Keratinocyte (primary cell): ENCODE results near the gene FAM25C. TPM values are rescaled to one million over a fixed set of nuclear protein-coding genes. Genes with fewer than 3 reads are reported as not detected.
"Not testable (repeated sequence)": the region's sequence is repeated elsewhere in the genome, so short reads cannot be mapped to it uniquely, and the experiment has no call there.

Source experiments
- DNase-seq: peaks from one replicate; pipeline ENCODE4 v3.0.0-alpha.2; 2011; ENCODE audit warnings: low read depth, missing footprints, low spot score
- FAIRE-seq: peaks from 2 replicates; lab custom pipeline; 2011; peaks lifted over from hg19 to GRCh38; lab: Jason Lieb, UNC
- H2AFZ ChIP-seq: 2 replicates; pipeline ENCODE4 v1.6.0; 2012; ENCODE audit warnings: low read length, control low read depth, inconsistent platforms; ENCODE audit not compliant: control insufficient read depth
- H3K27ac ChIP-seq: 2 replicates; pipeline ENCODE4 v1.5.1; 2011; ENCODE audit warnings: low read length; ENCODE audit not compliant: control insufficient read depth, insufficient read depth
- H3K27me3 ChIP-seq: 3 replicates; pipeline ENCODE4 v1.6.0; 2011; ENCODE audit warnings: low read length; ENCODE audit not compliant: control insufficient read depth, insufficient read depth; ENCODE audit errors: extremely low read depth
- H3K36me3 ChIP-seq, 2 experiments: 2 replicates in 1 of 2; 3 replicates in 1 of 2; pipeline ENCODE4 v1.5.1; 2011; ENCODE audit warnings: low read length in 2 of 2, mild to moderate bottlenecking in 1 of 2; ENCODE audit not compliant: control insufficient read depth in 2 of 2, insufficient read depth in 2 of 2; ENCODE audit errors: extremely low read depth in 1 of 2
- H3K4me1 ChIP-seq: 3 replicates; pipeline ENCODE4 v1.5.1; 2011; ENCODE audit warnings: low read length; ENCODE audit not compliant: control insufficient read depth, insufficient read depth; ENCODE audit errors: extremely low read depth
- H3K4me2 ChIP-seq: 3 replicates; pipeline ENCODE4 v1.6.0; 2011; ENCODE audit warnings: low read depth, low read length; ENCODE audit not compliant: control insufficient read depth, insufficient read depth; ENCODE audit errors: extremely low read depth
- H3K4me3 ChIP-seq, 3 experiments: fragments of 200-600 bp in 1 of 3; sonication (generic) in 1 of 3; 2 replicates in 2 of 3; 3 replicates in 1 of 3; pipeline ENCODE4 v1.5.1; 2011 to 2016; ENCODE audit warnings: low read length in 3 of 3, mild to moderate bottlenecking in 3 of 3, control low read depth in 2 of 3, inconsistent platforms in 1 of 3, low read depth in 1 of 3, mixed read lengths in 1 of 3, mixed run types in 1 of 3, moderate library complexity in 1 of 3; ENCODE audit not compliant: control insufficient read depth in 2 of 3, insufficient read depth in 2 of 3; ENCODE audit errors: extremely low read depth in 1 of 3
- H3K79me2 ChIP-seq: 2 replicates; pipeline ENCODE4 v1.6.0; 2012; ENCODE audit warnings: low read length; ENCODE audit not compliant: control insufficient read depth, insufficient read depth
- H3K9ac ChIP-seq: 3 replicates; pipeline ENCODE4 v1.6.0; 2011; ENCODE audit warnings: low read length; ENCODE audit not compliant: control insufficient read depth, insufficient read depth; ENCODE audit errors: extremely low read depth
- H3K9me1 ChIP-seq: 3 replicates; pipeline ENCODE4 v1.6.0; 2011; ENCODE audit warnings: low read length; ENCODE audit not compliant: control insufficient read depth, insufficient read depth; ENCODE audit errors: extremely low read depth
- H3K9me3 ChIP-seq: 2 replicates; pipeline ENCODE4 v1.5.1; 2012; ENCODE audit warnings: low read depth, low read length; ENCODE audit not compliant: control insufficient read depth
- H4K20me1 ChIP-seq: 3 replicates; pipeline ENCODE4 v1.6.0; 2011; ENCODE audit warnings: low read length; ENCODE audit not compliant: control insufficient read depth, insufficient read depth; ENCODE audit errors: extremely low read depth
- dilution Hi-C: fragments of 300-500 bp; cut with MboI; formaldehyde crosslinking; loops from one replicate; pipeline ENCODE4 v1.7.0; 2020; ENCODE audit warnings: low sequenced_read_pairs; ENCODE audit not compliant: extremely low pct_ligation_motif_present
- polyA plus RNA-seq, 5 experiments: library from polyadenylated mRNA; depleted of rRNA in 3 of 5; stranded (reverse) in 3 of 5; stranded (forward) in 1 of 5; unstranded in 1 of 5; fragments of >200 nt; gene quantifications; 1 replicate in 1 of 5; 2 replicates in 3 of 5; 3 replicates in 1 of 5; pipeline versions ENCODE4 v1.2.1 to v1.2.3, GENCODE V29; 2011 to 2012; ENCODE audit warnings: missing spikeins in 2 of 5, low read depth in 1 of 5, low replicate concordance in 1 of 5

FAM25C gene
- polyA plus RNA-seq, 1 donor (not counting 4 experiments of a cell fraction or from before 2014, with no cell fraction given), result 4.8 TPM

- H3K27me3 ChIP-seq, H3K9me3 ChIP-seq, H2AFZ ChIP-seq, H3K9me1 ChIP-seq, dilution Hi-C loops, H4K20me1 ChIP-seq, H3K36me3 ChIP-seq, H3K9ac ChIP-seq, H3K4me3 ChIP-seq, H3K4me2 ChIP-seq, H3K27ac ChIP-seq, FAIRE-seq, H3K4me1 ChIP-seq, DNase-seq: not testable (repeated sequence)
- peaks cover 31% of the 10 kb centered on the region for H3K79me2 ChIP-seq
Observed at GRCh38 chr10:47971598-47971997, 28.0 kb downstream of the FAM25C start.

- H3K27me3 ChIP-seq, DNase-seq, H4K20me1 ChIP-seq, H3K4me3 ChIP-seq, H3K4me1 ChIP-seq, H3K4me2 ChIP-seq, H2AFZ ChIP-seq, H3K36me3 ChIP-seq, H3K27ac ChIP-seq, H3K9me3 ChIP-seq, dilution Hi-C loops, H3K9ac ChIP-seq, FAIRE-seq, H3K9me1 ChIP-seq: not testable (repeated sequence)
- H3K79me2 ChIP-seq, result peaks cover 23% of the 10 kb centered on the region
Observed at GRCh38 chr10:47970047-47970446, 29.5 kb downstream of the FAM25C start.

GRCh38 chr10:47968988-47969387 lies 30.6 kb downstream of the FAM25C start:
- H4K20me1 ChIP-seq, H3K4me3 ChIP-seq, DNase-seq, H3K27ac ChIP-seq, H3K27me3 ChIP-seq, dilution Hi-C loops, H2AFZ ChIP-seq, H3K9me3 ChIP-seq, H3K36me3 ChIP-seq, H3K9me1 ChIP-seq, H3K4me2 ChIP-seq, H3K9ac ChIP-seq, H3K4me1 ChIP-seq, FAIRE-seq: not testable (repeated sequence)
- peaks cover 20% of the 10 kb centered on the region for H3K79me2 ChIP-seq

- H3K9me1 ChIP-seq, dilution Hi-C loops, H3K9ac ChIP-seq, H3K4me1 ChIP-seq, H3K4me2 ChIP-seq, H3K36me3 ChIP-seq, H3K27ac ChIP-seq, FAIRE-seq, H2AFZ ChIP-seq, H3K79me2 ChIP-seq, H3K27me3 ChIP-seq, DNase-seq, H3K4me3 ChIP-seq, H3K9me3 ChIP-seq, H4K20me1 ChIP-seq: not testable (repeated sequence)
Observed at GRCh38 chr10:47964280-47965063, 35.1 kb downstream of the FAM25C start.

- H3K4me2 ChIP-seq, H2AFZ ChIP-seq, H3K27ac ChIP-seq, H3K9ac ChIP-seq, H3K9me1 ChIP-seq, FAIRE-seq, H3K9me3 ChIP-seq, dilution Hi-C loops, H3K36me3 ChIP-seq, H4K20me1 ChIP-seq, H3K4me1 ChIP-seq, H3K4me3 ChIP-seq, H3K27me3 ChIP-seq, DNase-seq, H3K79me2 ChIP-seq: not testable (repeated sequence)
Observed at GRCh38 chr10:47962785-47963184, 36.8 kb downstream of the FAM25C start.
